Skin of body (tissue), 2 donors: Measurements from ENCODE around the gene IFRD2. TPM values are rescaled to one million over a fixed set of nuclear protein-coding genes. Genes with fewer than 3 reads are reported as not detected.
A peak's percentile ranks its signal among the peaks of the same experiment; 100 is the strongest.
"Not testable (repeated sequence)": the region's sequence is repeated elsewhere in the genome, so short reads cannot be mapped to it uniquely, and the experiment has no call there.

Source experiments
- DNase-seq: peaks from one replicate; lab custom pipeline; 2025; lab: John Stamatoyannopoulos, UW
- total RNA-seq: library from RNA; depleted of rRNA; stranded (reverse); fragments of >200 nt; gene quantifications from one replicate; pipeline ENCODE4 v1.2.3, GENCODE V29; 2014

The IFRD2 gene
- total RNA-seq, 1 donor from 2014 or later, result 32.7 TPM

DNA sequence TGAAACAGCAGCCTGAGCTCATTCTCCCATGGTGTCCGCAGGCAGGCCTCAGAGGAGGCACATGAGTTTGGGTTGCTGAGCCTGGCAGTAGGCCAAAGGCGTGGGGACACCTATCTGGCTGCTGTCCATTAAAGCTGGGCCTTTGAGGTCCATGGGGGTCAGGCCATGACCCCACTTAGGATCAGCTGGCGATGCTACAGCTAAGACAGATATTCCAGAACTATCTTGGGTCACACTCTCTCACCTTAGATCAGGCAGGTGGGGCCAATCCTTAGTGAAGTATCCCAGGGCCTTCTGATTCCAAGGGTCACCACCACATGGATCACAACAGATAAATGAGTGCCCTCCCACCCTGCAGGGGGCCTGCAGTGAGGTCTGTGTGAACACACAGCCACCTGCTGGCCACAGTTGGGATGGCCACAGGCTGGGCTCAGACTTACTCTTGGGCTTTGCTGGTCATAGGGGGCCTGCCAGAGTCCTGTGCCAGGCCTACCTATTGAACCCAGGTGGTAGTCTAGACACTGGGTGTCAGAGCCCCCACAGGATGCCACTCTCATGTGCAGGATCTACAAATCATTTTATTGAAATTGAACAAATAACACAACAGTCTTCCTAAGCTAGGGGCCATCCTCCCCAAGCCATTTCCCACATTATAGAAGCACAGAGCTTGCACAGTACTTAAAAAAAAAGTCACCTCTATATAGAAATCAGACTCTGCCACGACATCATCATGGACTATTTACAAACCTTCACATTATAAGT is 32.3 kb upstream of the IFRD2 start:
- no peak for DNase-seq

DNA sequence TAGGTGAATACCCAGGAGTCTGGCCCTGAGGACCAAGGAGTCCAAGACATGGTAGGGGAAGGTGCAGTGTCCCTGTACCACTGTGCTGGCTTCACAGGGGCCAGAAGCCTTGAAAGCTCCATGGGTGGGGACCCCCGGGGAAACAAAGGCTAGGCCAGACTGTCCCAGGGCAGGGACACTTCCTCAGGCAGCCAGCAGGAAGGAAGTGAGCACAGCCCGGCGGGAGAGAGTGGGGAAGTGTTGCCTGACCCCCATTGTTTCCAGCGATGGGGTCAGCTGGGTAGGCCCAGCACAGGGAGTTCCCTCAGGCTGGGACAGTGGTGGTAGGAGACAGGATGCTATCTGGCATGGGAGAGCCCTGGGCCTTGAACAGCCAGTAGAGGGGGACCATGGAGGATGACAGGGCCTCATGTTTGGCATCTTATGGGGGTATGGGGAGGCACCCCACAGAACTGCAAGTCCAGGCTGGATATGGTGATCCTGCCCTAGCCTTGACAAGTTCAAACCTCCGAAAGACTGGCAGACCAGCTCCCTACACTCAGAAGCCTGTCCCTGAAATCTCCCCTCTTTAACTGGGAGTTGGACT is 31.5 kb upstream of the IFRD2 start:
- peak; percentile 23 for DNase-seq

DNA sequence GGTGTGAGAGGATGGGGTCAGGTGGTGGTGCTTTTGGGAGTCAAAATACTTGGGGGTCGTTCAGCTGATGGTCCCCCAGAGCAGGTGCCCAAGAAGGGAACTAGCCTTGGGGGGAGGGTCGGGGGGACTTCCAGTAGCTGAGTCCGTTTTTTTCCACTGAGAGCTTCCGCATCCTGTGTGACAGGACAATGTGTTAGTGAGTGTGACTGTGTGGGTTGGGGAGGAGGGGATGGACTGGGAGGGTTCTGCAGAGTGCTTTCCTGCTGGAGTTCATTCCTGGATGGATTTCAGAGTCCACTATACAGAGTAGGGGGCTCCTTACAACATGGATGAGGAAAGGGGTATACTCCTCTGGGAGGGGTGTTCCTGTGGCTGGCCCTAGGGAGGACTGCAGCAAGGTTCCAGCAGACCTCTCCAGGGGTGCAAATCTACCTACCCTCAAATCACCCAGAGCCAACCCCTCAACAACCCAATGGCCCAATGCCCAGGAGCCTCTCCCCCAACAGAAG is 30.9 kb upstream of the IFRD2 start:
- peak; percentile 49 for DNase-seq

DNA sequence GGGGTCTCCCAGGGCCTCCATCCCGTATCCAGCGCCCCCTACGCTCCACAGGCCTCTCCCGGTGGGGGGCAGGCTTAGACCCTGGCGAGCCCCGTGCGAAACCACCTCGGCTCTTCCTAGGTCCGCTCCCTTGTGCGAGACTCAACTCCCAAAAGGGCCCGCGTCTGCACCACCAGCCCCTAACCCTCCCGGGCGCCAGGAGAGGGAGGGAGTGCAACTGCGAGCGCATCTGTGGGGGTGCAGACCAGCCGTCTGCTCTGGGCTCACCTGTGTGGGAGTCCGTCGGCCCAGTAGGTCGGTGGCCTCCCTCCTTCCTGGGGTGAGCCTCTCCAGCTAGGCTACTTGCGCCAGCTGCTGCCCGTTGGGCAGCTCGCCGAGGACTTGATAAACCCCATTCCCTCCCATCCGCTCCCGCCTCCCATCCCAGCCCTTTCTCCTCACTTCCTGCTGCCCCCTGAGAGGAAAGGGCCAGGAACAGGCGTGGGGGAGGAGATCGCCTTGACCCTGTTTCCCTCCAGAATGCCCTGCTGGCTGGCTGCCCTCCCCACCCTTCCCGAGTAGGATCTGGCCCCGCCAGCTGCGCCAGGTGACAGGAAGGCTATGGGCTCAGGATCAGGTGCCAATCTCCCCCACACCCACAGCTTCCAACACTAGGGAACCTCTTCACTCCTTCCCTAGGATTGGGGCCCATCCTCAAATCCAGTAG is 30.3 kb upstream of the IFRD2 start, which contains the start of gene HYAL2:
TSS of gene HYAL2 (minus strand) at position 360 of the 706 bp plus-strand sequence. CDS start 2,256 bp downstream, outside the sequence.
- peak; percentile 49 for DNase-seq

DNA sequence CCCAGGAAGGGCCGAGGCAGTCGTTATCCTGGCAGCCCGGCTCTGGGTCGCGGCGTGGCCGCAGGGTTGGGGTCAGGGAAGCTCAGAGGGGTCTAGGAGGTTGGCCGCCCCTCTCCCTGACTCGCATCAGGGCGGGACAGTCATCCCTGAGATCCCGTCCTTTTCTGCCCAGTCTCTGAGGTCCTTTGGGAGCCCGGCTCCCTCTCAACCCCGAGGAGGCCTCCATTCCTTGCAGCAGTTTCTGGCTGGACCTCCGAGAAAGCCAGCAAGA is 29.8 kb upstream of the IFRD2 start:
- DNase-seq, result no peak

DNA sequence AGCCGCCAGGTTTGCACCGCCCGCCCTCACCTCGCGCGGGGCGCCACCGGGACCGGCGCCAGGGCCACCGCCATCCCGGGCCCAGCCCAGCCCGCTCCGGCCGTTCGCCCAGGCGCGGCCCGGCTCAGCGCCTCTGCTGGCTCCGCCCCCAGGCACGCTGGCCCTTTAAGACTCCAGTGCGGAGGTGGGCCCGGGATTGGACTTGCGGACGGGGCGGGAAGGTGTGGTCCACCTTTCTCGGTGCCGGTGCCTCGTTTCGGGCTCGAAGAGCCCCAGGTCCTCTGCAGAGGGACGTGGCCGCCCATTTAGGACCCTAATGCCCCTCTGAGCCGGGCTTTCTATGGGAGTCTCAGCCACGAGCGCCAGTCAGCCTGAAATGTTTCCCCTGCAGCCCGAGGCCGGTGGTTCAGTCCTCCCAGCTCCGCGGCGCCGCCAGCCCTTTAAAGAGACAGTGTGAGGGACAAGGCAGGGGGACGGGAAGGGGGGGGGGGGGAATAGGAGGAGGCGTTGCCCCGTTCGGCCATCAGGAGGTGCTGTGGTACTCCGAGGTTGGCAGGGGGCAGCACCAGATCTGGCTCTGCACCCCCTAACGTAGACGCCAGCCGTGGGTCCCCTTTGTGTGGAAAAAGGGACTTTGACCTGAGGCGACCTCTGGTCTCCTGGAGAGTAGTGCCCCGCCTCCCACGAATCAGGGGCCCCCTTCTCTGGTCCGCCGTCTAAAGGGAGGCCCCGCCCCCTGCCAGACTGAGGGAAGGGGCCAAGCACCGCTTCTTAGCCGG is 29.3 kb upstream of the IFRD2 start:
- DNase-seq, result peak; percentile 89

DNA sequence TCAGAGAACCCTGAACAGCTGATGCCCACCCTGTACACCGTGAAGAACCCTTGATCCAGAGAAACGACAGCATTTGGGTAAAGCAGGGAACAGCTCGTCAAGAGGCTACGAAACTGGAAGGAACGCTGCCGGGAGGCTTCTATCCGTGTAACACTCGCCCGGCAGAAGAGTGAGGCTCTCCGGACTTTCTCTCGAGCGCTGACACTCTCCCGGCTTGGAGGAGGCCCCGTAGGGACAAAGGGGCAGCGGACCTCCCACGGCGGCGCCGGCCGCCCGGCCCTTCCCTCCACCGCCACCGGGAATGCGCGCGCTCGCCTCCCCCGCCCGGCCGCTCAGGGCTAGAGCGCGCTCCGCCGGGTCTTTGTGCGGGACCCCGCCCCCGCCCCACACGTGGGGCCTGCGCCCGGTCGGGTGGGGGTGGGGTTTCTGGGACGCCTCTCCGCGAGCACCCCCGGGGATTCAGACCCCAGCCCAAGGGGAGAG is 28.7 kb upstream of the IFRD2 start:
- DNase-seq, result peak; percentile 58

DNA sequence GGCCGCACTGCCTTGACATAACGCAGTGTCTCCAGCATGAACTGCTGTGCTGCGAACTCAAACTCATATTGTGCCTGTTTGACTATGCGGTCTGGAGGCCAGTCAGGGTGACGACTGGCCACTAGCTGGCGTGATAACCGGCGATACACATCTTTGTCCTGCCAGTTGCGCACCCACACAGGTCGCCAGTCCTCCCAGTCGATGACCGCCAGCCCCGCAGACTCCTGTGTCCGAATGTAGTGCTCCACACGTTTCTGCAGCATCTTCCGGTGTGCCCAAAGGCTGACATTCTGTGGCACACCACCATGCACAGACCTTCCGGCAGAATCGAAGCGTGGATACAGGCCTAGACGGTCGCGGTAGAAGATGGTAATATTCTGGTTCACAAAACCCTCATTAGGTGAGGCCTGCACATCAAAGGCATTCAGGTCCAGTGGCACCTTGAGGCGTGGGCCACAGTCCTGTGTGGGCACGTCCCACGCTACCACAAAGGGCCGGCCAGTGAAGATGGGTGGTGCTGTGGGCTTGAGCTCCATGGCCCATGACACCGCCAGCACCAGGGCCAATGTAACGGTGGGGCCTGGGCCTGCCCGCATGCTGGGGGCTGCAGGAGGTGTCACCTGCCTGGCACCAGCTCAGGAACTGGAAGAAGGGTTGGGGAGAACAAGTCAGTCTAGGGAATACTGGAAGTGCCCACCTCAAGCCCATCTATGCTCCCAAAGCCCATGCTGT is 27.8 kb upstream of the IFRD2 start:
- DNase-seq, result no peak

DNA sequence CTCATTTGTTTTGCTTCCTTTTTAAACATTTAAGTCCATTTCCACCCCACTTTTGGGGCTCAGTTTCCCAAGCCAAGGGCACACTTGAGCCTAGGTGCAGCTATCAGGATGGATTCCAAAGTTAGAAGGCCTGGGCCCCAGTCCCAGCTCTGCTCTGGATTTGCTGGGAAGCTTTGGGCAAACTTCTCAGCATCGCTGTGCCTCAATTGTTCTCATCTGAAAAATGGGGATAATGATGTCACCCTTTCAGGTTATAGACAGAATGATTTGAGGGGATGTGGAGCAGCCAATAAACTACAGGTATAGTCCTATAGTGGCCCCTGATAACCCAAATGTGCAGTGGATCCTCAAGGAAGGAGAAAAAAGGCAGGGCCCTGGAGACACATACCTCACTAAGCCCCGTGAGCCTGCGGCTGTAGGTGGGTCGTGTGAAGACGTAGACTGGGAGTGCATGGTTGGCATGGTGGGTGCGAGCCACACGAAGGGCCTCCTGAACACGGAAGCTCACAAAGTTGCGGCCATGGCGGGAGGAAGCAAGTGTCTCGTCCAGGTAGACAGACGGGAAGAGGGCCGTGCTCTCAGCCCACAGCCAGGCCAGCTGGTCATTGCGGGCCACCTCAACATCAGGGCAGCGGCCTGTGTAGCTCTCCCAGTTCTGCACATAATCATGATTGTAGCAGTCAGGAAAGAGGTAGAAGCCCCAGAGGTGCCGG is 27.1 kb upstream of the IFRD2 start:
- DNase-seq, result no peak

DNA sequence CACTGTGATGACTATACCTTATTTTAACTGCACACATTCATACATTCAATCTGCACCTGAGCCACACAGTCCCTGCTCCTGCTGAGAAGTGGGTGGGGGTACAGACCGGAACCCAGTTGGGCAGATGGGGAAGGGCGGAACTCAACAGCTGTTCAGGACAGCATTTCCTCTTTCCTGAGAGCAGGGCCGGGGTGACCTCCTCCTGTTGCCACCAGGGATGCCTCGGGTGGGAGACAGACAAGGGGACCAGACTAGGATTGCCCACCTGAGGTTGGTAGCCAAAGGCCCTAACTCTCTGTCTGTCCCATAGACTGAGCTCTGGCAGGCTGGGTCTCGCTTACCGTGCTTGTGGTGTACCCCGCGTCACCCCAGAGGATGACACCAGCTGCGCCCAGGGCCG is 26.4 kb upstream of the IFRD2 start:
- no peak for DNase-seq

DNA sequence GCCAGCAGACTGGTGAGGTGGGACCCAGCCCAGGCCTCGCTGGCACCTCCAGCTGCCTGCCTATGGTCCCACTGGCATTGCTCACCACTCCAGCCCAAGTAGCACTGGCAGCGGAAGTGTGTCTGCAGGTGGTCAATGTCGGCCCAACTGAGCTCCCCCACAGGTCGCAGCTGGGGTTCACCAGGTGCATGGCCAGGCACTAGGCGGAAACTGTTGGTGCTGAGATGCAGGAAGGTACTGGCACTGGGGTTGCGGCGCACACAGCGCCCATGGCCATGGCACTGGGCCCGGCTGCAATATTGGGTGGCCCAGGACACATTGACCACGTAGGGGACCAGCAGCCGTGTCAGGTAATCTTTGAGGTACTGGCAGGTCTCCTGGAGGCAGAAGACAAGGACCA is 25.9 kb upstream of the IFRD2 start:
- DNase-seq, result no peak

DNA sequence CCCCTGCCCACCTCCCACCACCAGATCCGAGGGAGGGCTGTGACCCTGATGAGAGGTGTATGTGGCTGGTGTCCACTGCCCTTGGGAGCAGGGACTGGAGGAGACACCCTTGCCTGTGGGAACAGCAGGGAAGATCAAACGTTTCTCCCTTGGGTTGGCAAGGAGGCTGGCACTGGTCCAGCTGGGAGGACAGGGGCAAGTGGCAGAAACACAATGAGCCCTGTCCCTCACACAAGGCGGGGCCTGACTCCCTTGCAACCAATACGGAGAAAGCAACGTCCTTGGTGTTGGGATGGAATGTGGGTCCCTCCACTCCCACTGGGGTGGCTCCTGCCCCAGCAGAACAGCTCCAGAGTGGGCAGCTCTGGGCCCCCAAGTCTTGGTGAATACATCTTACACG is 25.1 kb upstream of the IFRD2 start:
- DNase-seq, result no peak

DNA sequence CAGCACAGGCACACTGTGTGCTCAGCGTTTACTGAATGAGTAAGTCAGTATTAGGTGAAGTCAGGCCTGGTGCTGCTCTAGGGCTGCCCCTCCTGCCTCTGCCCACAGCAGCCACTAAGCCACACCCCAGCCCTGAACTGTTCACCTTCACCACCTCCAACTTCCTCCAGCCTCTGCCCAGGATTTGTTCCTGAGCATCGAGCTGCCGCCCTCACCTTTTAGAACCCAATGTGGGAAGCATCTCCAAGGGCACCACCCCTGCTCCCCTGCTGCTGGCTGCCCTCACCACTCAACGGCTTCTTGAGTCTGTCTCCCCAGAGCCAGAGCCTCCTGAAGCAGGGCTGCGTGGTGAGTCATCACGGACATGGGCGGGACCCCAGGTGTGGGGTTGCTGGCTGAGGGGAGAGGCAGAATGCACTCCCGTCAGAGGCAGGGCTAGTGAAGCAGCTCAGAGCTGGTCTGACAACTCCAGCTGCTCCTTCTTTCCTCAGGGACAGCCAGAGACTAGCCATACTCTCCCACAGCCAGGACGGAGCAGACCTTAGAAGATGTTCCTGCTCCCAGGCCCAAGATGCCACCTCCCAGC is 24.5 kb upstream of the IFRD2 start:
- no peak for DNase-seq

DNA sequence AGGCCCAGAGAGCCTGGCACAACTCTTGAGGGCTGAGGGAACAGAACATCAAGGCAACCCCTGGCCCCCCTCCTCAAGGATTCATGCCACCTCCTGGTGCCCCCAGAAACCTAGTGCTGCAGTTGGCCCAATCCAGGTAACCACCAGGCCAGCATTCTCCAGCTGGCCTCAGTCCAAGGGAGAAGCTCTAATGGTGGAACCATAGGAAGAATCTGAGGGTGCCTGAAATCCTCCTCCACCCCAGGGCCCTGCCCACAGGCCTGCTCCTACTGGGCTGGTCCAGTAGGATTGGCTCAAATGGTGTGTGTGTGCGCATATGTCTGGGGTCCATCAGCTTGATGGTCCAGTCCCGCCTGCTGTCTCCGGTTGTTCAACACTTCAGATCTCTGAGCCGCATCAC is 22.6 kb upstream of the IFRD2 start:
- no peak for DNase-seq

DNA sequence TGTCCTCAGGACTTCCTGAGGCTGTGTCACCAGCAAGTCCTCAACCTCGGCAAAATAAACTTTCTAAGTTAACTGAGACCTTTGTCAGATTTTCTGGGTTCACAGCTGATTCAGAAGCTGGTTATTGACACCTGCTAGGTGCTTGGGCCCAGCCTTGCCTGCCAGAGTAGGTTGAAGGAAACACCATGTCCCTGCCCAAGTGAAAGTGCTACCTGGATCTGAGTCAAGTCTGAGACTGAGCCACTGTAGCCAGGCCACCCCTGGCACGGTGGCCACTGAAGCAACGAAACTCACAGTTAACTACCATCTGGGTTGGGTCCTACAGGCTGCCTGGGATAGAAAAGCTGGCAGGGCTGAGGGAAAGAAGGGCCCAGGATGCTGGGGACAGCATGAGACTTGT is 22.1 kb upstream of the IFRD2 start:
- no peak for DNase-seq

DNA sequence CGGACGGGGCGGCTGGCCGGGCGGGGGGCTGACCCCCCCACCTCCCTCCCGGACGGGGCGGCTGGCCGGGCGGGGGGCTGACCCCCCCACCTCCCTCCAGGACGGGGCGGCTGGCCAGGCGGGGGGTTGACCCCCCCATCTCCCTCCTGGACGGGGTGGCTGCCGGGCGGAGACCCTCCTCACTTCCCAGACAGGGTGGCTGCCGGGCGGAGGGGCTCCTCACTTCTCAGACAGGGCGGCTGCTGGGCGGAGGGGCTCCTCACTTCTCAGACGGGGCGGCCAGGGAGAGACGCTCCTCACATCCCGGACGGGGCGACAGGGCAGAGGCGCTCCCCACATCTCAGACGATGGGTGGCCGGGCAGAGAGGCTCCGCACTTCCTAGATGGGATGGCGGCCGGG is 19.8 kb upstream of the IFRD2 start:
- DNase-seq, result not testable (repeated sequence)

DNA sequence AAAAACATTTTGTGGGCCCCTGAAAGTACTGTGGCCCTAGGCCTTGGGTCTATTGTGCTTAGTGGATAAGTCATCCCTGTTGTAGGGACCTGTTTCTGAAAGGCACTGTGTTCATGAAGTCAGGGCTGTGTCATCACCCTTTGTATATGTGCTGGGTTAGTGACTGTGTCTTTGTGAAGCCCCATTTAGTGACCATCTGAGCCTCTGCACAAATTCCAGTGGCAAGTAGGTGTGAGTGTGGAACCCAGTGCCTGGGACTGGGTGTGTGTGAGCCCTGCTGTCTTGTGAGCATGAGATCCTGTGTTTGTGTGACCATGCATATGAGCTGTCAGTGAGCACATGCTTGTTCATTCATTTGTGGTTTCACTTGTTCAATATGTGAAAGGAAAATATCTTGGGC is 12.4 kb upstream of the IFRD2 start:
- DNase-seq, result no peak

DNA sequence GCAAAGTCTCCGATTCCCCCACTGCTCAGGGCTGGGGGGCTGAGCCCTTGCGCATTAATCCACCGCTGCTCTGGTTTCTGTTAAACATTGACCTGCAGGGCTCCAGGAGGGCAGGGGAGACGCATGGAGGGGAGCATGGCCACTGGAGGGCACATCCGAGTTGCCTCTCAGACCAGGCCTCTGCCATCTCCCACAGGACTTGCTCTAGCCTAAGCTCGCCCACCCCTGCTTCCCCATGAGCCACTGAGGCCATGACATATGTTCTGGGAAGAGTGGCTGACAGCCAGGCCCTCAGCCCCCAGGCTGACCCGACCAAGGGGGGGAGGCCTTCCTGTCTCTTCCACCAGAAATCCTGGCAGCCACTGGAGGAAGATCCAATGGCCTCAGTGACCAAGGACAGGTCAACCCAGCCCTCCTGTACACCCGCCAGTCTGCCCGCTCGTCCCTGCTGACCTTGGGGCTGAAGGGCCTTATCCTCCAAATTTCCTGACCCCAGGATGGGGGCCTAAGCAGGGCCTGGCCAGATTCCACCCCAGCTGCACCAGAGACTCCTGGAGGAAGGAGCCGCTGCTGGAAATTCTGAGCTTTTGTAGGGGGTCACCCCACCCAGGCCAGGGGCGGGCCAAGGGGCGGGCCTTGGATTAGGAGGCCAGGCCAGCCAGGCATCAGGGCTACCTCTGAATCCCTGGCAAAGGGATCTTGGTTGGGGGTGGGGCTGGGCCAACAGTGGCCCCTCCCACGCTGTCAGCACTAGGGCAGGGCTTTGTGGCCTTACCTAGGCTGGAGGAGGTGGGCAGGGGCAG is 11.0 kb upstream of the IFRD2 start, which contains the start of gene HYAL1:
TSS of gene HYAL1 (minus strand) at position 562 of the 803 bp plus-strand sequence. CDS start 618 bp downstream, outside the sequence.
- no peak for DNase-seq
